ENCODE data around the gene BCAS4.
"Not testable (repeated sequence)": the region's sequence is repeated elsewhere in the genome, so short reads cannot be mapped to it uniquely, and the experiment has no call there.

Gene BCAS4

DNA sequence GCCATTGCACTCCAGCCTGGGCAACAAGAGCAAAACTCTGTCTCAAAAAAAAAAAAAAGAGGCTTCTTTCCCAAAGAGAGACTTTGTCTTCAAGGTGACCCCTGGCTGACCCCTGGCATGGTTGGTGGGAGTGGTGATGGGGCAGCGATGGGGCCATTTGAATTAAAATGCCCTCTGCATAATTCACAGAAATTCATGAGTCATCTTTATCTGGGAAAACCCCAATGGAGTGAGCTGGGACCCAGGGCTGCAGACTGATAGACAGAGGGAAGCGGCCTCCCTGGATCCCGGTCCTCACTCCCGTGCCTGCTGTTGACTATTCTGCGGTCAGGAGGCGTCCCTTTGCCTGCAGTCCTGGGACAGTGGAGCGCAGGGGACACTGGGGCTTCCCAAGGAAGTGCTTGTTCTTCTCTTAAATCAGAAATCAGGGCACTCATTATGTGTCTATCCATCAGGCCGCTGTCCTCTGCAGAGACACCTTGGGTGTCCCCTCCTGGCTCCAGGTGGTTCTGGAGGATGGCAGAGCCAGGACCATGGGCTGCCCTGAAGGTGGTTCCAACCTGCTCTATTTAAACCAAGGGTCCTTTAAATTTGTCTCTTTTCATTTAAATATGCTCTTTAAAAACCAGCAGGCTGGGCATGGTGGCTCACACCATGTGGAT, 23.3 kb upstream of the BCAS4 start:
- DNase-seq (ENCODE audit: low spot score) = not testable (repeated sequence)

- no peak for DNase-seq (ENCODE audit: low spot score)
Measured at GRCh38 chr20:50772420-50773185, 22.3 kb upstream of the BCAS4 start.

- DNase-seq (ENCODE audit: low spot score) = no peak
Measured at GRCh38 chr20:50774515-50774914, 20.3 kb upstream of the BCAS4 start.

- no peak for DNase-seq (ENCODE audit: low spot score)
Measured at GRCh38 chr20:50776122-50776817, 18.6 kb upstream of the BCAS4 start.

GRCh38 chr20:50777373-50777772, 17.5 kb upstream of the BCAS4 start:
- no peak for DNase-seq (ENCODE audit: low spot score)

DNA sequence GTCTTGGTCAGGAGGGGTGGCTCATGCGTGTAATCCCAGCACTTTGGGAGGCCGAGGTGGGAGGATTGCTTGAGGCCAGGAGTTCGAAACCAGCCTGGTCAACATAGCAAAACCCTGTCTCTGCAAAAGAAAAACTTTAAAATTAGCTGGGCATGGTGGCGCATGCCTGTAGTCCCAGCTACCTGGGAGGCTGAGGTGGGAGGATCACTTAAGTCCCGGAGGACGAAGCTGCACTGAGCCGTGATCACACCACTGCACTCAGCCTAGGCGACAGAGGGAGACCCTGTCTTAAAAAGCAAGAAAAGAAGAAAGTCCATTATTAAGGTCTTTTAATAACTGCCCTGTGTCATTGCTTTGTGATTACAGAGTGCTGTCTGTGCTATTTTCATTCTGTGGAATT, 15.9 kb upstream of the BCAS4 start:
- DNase-seq (ENCODE audit: low spot score) = not testable (repeated sequence)

- DNase-seq (ENCODE audit: low spot score) = no peak
Measured at GRCh38 chr20:50783390-50783789, 11.5 kb upstream of the BCAS4 start.

GRCh38 chr20:50783903-50784302, 11.0 kb upstream of the BCAS4 start:
- DNase-seq (ENCODE audit: low spot score) = no peak

GRCh38 chr20:50784464-50784863, 10.4 kb upstream of the BCAS4 start:
- DNase-seq (ENCODE audit: low spot score) = no peak

- DNase-seq (ENCODE audit: low spot score) = no peak
Measured at GRCh38 chr20:50786703-50787102, 8.2 kb upstream of the BCAS4 start.

GRCh38 chr20:50787181-50787580, 7.7 kb upstream of the BCAS4 start:
- DNase-seq (ENCODE audit: low spot score) = no peak

DNA sequence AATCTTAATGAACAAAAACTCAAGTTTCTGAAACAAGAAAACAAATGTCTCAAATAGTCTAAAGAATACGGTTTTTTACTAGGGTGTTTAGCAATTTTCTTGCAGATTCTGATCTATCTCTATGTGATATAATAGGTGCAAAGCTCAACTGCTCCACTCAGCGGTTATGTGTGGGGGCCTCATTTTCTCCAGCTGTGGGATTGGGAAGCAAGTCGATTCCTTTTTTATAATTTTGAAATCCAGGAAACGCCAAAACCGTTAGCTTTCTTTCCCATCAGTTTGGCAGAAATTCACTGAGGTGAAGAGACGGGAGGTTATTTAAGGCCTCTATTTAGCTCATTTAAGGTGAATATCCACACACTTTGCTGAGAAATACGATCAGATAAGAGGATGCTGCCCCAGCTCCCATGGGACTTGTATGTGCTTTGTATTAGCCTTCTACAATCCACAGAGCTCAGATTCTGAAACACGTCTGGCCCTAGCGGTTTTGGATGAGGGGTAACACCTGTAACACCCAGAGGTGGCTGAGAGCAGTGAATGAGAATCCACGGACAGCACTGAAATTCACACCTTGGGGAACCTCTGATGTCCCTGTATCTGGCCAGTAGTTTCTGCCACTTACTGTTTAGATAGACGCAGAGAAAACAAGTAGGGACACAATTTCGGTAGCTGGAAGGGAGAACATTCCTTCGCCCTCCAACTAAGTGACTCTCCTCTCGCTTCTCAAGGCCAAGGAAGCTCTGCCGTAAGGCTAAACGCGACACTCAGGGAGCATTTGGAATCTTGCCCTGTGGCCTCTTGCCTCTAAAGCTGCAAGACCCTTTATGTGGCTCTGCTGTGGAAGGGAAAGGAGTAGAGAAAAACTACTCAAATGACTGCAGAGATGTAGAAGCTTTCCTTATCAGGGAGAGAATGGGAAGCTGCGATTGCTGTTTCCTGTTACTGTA, 6.5 kb upstream of the BCAS4 start:
- DNase-seq (ENCODE audit: low spot score) = peak; percentile 61

GRCh38 chr20:50789968-50790650, 4.8 kb upstream of the BCAS4 start:
- no peak for DNase-seq (ENCODE audit: low spot score)

DNA sequence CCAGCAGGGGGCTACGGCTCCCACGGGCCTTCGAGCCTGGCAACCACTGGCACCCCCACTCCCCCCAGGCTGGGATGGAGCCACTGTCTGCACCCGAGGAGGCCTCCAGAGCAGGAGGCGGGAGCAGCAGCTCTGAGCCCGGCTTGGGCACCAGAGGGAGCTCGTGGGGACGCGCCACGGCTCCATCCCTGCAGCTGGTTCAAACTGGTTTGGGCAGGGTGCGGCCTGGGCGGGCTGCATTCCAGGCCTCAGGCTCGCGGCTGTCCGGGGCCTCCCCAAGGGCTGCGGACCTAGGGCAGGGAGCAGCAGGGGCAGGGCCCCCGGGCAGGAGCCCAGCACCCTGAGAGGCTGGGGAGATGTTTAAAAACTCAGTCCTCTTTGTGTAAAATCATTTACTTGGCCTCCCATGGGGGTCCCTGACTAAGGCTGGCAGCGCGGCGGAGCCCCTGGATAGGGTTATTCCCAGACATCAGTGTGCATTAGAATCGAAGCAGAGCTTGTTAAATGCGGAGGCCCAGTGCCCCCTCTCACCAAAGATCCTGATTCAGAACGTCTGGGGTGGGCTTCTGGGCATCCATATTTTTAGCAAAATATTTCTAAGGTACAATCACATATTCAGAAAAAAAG, 4.1 kb upstream of the BCAS4 start:
- DNase-seq (ENCODE audit: low spot score) = peak; percentile 97

- no peak for DNase-seq (ENCODE audit: low spot score)
Measured at GRCh38 chr20:50792708-50793574, 1.9 kb upstream of the BCAS4 start.

DNA sequence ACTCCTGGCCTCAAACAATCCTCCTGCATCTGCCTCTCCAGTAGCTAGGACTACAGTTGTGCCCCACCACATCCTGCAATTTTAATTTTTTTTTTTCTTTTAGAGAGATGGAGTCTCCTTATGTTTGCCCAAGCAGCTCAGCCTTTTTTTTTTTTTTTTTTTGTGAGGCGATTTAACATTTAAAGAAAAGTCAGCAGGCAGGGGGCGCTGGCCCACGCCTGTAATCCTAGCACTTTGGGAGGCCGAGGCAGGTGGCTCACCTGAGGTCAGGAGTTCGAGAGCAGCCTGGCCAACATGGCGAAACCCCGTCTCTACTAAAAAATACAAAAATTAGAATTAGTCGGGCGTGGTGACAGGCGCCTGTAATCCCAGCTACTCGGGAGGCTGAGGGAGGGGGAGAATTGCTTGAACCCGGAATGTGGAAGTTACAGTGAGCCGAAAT, 1.3 kb upstream of the BCAS4 start:
- not testable (repeated sequence) for DNase-seq (ENCODE audit: low spot score)

GRCh38 chr20:50794181-50794845, 548 bp upstream of the BCAS4 start:
- DNase-seq (ENCODE audit: low spot score) = no peak

DNA sequence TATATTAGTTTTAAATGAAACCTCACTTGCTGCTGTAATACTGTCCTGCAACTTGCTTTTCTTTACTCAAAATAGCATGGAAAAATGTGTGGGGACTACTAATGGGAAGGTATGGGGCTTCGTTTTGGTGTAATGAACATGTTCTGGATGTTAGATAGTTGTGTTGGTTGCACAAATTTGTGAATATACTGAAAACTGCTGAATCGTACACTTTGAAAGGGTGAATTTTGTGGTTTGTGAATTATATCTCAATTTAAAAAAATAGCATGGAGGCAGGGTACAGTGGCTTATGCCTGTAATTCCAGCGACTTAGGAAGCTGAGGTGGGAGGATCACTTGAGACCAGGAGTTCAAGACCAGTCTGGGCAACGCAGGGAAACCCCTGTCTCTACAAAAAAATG, 2.3 kb downstream of the BCAS4 start:
- DNase-seq (ENCODE audit: low spot score) = no peak

DNA sequence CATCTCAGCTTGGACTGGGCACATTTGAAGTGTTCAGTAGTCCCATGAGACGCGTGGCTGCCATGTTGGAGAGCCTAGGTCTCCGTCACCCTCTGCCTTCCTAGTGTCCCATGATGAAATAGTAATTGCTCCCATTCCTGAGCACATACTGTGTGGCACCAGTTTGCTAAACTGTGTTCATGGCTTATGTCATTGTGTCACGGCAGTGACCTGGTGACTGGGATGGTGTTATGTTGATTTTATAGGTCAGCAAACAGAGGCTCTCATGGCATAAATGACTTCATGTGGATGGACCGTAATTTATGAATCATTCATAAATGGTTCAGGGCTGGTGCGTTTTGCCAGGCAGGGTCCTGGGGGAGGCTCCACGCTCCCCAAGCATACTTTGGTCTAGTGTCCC, 3.8 kb downstream of the BCAS4 start:
- no peak for DNase-seq (ENCODE audit: low spot score)
